HG02973 (cell line): ENCODE results near the gene HCN3.
"Not testable (repeated sequence)": the region's sequence is repeated elsewhere in the genome, so short reads cannot be mapped to it uniquely, and the experiment has no call there.

Experiments used
- ATAC-seq: cut with Tn5 transposase; IDR thresholded peaks from one replicate; pipeline ENCODE4 v1.9.1; 2021; ENCODE audit warnings: moderate library complexity; ENCODE audit not compliant: unreplicated experiment

The HCN3 gene

DNA sequence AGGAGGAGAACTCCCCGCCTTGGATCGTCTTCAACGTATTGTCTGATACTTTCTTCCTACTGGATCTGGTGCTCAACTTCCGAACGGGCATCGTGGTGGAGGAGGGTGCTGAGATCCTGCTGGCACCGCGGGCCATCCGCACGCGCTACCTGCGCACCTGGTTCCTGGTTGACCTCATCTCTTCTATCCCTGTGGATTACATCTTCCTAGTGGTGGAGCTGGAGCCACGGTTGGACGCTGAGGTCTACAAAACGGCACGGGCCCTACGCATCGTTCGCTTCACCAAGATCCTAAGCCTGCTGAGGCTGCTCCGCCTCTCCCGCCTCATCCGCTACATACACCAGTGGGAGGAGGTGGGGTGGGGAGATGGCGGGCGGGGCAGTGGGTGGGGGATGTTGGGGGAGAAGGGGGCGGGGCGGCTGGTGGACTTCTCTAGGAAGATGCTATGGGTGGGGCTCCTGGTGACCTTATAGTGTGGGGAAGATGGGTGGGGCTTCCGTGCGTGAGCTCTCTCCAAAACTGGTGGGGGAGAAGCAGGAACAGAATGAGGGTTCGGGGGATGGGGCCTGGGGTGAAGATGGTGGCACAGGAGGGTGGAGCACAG lies 5.3 kb downstream of the HCN3 start:
- no peak for ATAC-seq

DNA sequence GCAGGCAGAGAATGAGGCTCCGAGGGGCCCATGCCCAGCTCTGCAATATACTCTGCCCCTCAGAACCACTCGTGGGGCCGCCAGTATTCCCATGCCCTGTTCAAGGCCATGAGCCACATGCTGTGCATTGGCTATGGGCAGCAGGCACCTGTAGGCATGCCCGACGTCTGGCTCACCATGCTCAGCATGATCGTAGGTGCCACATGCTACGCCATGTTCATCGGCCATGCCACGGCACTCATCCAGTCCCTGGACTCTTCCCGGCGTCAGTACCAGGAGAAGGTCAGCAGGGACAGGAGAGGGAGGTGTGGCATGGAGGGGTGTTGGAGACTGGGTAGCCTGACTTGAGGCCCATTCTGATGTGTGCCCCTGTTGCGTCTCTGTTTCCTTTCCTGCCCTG lies 7.2 kb downstream of the HCN3 start:
- no peak for ATAC-seq

DNA sequence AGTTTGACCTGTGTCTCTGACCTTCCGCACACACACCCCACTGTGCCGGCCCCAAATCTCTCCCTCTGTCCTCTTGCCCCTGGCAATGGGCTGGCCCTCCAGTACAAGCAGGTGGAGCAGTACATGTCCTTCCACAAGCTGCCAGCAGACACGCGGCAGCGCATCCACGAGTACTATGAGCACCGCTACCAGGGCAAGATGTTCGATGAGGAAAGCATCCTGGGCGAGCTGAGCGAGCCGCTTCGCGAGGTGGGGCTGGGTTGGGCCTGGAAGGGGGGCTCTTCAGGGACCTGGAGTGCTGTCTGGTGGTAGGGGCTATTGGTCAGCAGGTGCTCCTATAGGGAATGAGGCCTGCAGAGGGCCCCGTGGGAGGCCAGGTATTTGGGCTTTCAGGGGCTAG lies 7.8 kb downstream of the HCN3 start:
- ATAC-seq, result no peak

DNA sequence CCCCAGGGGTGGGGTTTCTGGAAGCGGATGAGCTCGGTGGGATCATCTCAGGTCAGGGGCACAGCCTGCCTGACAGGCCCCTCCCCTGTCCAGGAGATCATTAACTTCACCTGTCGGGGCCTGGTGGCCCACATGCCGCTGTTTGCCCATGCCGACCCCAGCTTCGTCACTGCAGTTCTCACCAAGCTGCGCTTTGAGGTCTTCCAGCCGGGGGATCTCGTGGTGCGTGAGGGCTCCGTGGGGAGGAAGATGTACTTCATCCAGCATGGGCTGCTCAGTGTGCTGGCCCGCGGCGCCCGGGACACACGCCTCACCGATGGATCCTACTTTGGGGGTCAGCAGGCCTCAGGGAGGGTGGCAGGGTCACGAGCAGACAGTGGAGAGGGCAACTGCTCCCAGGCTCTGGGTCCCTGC lies 8.4 kb downstream of the HCN3 start:
- ATAC-seq, result no peak

DNA sequence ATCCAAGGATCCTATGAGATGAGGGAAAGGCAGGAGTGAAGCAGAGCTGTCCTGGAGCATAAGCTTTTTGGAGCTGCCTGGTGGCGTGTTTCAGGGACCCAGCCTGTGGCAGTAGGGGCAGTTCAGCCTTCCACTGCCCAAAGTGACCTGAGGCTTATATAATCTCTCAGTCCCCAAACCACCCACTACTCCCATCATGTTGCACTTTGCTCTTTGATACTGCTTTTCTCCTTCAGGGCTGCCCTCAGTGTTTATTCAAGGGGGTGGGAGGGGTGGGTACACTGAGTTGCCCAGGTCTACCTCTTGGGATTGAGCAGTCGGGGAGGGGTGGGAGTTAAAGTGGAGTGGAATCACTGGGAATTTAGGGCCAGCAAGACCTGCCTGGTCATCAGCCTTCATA lies 9.3 kb downstream of the HCN3 start:
- no peak for ATAC-seq

DNA sequence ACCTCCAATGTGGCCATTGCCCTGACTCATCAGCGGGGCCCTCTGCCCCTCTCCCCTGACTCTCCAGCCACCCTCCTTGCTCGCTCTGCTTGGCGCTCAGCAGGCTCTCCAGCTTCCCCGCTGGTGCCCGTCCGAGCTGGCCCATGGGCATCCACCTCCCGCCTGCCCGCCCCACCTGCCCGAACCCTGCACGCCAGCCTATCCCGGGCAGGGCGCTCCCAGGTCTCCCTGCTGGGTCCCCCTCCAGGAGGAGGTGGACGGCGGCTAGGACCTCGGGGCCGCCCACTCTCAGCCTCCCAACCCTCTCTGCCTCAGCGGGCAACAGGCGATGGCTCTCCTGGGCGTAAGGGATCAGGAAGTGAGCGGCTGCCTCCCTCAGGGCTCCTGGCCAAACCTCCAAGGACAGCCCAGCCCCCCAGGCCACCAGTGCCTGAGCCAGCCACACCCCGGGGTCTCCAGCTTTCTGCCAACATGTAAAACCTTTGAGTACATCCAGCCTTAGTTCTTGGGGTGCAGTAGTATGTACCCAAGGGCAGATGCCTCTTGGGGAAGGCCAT lies 10.8 kb downstream of the HCN3 start:
- ATAC-seq, result no peak

DNA sequence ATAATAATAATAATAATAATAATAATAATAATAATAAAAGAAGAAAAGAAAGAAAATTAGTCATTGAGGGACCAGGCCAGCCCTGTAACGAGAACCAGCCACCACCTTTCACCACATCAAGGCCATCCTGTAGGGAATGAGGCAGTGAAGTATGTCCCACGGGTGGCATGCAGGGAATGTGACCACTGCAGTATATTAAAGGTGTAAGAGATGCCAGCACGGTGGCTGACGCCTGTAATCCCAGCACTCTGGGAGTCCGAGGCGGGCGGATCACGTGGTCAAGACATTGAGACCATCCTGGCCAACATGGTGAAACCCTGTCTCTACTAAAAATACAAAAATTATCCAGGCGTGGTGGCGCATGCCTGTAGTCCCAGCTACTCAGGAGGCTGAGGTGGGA lies 13.7 kb downstream of the HCN3 start:
- ATAC-seq, result not testable (repeated sequence)

DNA sequence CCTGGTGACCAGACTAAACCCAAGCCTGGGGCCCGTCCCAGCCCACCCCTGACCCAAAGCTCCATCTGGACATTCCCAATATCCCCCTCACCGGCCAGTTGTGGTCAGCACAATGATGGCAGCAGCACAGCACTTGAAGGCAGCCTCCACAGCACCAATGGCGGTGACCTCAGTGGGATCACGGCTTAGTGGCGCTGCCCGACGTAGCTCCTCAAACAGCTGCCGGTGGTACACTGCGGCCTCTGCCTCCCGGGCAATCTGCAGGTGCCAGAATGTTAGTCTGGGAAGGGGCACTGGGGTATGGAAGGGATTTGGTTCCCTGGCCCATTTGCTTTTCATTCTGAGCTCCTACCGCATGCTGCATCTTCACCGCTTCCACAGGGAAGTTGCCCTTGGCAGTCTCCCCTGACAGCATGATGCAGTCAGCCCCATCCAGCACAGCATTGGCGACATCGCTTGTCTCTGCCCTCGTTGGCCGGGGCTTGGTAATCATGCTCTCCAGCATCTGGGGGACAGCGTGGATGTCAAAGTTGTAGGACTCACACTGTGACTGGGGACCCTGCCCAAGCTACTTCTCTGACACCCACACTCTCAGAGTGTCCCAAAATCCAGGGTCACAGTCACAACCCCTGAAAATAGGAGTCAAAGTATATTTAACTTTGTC lies 16.0 kb downstream of the HCN3 start:
- no peak for ATAC-seq

DNA sequence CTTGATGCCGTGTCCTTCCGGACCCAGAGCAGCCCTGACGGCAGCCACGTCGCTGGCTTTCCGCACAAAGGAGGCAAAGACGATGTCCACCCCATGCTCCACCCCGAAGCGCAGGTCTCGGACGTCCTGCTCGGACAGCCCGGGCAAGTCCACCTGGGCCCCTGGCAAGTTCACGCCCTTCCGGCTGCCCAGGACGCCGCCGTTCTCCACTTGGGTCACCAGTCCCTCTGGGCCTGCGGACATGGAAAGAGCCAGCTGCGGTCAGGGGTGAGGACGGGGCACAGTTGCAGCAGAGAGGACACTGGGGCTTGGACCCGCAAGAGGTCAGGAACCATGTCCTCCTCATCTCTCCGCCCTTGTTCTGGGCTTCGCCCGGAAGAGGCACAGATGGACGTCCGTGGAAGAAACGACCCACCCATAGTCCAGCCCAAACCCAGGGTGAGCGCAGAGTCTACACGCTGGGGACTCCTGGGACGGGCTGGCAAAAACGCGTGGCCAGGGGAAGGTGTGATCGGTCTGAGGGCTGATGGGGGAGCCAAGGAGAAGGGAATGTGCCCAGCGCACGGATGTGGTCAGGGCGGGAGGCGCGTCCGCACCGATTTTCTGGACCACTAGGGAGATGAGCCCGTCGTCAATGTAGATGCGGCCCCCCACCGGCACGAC lies 17.4 kb downstream of the HCN3 start:
- no peak for ATAC-seq

DNA sequence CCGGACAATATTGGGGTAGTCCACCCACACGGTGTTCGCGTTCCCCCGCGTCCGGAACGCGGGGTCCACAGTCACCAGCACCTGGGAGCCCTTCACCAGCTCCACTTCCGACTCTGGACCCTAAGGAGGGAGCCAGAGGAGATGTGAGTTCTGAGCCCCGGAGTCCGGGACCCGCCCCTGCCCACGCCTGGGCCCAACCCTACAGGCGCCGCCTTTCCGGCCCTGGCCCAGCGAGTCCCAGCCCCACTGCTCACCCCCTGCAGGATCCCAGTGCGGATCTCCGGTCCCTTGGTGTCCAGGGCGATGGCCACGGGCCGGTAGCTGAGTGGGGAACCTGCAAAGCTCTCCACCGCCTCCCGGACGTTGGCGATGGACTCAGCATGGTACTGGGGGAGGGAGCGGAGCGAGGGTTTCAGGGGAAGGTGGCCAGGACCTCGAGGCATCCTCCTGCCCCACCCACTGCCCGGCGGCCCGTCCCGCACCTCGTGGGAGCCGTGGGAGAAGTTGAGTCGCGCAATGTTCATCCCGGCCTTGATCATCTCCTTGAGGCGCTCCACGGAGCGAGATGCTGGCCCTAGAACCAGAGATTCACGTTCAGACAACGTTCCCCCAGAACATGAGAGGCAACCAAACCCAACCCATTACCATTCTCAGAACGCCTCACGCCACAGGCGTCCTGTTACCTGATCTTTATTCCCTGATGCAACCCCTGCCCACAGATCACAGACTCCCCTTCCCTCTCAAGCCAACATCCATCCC lies 18.1 kb downstream of the HCN3 start:
- no peak for ATAC-seq

DNA sequence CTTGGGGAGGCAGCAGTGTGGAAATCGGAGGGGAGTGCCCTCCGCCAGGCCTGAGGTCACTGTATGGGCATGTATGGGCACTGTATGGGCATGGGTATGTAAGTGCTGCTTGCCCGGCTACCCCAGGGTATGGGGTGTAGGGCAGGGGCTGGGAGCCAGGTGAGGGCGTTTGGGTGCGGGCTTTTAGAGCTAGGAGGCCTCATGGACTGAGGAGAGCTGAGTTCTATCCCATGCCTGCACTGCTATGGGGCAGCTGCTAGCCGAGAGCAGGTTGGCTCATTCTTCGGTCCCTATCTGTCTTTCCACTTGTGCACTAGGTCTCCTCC lies 18.6 kb downstream of the HCN3 start:
- ATAC-seq, result no peak

DNA sequence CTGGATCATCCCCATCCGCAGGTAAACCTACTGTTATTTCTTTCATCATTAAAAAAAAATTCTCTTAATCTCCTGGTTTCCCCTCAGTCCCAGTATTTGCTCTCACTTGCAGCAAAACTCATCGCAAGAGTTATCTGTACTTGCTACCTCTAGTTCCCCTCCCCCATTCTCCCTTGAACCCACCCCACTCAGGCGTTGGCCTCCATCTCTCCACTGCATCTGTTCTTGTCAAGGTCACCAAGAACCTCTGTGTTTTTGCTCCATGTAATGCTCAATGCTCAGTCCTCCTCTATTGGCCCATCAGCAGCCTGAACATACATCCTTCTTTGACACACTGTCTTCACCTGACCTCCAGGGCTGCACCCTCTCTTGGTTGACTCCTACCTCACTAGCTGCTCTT lies 19.4 kb downstream of the HCN3 start:
- ATAC-seq, result no peak

DNA sequence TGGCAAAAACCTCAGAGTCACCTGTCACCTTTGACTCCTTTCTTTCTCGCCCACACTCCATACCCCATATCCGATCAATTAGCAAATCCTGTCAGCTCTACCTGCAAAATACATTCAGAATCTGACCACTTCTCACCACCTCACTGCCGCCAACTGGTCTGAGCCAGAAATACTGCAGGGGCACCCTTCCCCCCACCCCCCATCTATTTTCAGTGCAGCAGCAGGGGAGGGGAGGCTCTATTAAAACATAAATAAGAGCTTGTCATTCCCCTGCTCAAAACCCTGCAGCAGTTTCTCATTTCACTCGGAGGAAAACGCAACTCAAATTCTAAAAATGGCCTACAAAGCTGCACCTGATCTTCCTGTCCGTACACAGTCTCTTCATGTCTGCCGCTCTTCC lies 20.1 kb downstream of the HCN3 start:
- no peak for ATAC-seq

DNA sequence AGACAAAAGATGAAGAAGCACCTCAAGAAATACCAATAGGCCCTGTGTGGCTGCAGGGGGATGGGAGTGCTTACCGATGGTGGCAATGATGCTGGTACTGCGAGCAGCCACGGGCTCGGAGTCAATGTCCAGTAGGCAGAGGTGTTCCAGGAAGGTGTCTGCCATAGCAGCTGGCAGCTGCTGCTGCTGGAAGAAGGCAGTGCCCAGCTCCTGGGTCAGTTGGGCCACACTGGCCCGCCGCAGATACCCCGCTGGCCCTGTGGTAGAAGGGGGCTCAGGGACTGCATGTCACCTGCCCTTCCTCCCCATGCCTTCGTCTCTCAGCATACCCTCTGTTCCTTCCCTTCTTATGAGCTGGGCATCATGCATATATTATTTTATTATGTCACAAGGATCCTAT lies 22.8 kb downstream of the HCN3 start:
- no peak for ATAC-seq

DNA sequence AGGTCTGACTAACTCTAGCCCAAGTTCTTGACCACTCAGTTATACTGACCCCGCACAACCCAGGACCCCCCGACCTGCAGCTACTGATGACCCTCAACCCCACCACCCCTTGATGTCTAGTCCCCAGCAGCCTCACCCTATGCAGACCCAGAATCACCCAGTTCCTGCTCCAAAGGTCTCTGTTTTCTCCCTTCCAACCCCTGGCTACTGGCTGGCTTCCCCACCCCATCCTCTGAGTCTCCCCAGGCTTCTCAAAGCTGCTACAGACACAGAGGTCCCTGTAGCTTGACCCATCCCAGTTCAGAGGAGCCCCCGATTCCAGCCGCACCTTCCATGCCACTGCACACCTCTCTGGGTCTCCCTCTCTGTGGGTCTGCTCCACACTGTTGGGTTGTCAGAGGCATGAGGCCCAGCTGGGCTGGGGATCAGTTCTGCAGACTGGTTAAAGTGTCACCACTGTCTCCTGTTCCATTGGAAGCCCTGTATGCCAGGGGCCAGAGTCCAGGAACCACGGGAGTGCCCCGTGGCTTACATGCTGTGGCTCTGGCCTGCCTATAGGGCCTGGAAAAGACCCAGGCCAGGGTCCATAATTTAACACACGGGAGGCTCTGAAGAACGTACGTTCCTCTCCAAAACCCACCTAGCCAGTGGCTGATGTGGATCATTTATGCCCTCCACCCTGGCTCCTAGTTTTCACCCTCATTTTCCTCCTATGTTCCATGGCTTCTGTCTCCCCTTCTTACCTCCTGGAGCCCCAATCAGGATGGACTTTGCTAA lies 23.5 kb downstream of the HCN3 start:
- no peak for ATAC-seq

DNA sequence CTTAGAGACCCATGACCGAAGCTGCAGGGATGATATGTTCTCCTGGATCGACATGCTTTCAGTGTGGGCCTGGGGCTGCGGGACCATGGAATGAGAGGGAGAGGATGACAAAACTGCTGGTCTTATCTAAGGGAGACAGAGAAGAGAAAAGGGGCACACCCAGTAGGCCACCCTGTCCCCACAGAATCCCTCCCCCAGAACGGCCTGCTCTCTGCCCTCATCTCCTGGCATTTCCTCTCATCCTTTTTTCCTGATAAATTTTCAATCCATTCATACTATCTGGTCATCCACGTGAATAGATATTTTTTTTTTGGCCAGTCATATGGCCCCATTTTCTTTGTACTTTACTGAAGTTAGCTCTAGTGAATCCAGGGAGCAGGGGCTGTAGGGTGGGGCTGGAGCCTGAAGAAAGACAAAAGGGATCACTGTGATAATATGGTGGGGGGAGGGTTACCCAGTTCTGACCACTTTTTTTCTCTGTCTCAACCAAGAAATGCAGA lies 24.1 kb downstream of the HCN3 start, which contains the start of gene PKLR:
TSS of gene PKLR (minus strand) at position 97 of the 500 bp plus-strand sequence. CDS start at position 54, 43 bp downstream.
- no peak for ATAC-seq

DNA sequence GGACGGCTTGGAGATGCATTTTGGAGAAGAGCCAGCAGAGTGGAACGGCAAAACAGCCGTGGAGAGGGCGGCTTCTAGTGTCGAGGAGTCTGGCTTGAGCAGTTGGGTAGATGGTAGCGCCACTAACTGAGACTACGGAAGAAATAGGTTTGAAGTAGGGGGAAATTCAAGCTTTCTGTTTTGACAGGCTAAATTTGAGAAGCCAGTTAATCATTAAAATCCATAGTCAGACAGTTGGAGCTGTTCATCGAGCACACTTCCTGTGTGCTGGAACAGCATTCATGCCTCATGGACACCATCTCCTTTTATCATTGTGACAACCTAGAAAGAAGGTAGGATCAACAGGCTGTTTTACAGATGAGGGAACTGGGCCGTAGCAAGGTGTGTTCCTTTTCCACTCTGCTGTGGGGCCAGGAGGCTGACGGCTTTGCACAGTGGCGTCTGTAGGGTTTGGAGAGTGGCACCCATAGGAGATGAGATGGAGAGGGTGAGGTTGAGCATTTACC lies 27.3 kb downstream of the HCN3 start:
- ATAC-seq, result no peak

DNA sequence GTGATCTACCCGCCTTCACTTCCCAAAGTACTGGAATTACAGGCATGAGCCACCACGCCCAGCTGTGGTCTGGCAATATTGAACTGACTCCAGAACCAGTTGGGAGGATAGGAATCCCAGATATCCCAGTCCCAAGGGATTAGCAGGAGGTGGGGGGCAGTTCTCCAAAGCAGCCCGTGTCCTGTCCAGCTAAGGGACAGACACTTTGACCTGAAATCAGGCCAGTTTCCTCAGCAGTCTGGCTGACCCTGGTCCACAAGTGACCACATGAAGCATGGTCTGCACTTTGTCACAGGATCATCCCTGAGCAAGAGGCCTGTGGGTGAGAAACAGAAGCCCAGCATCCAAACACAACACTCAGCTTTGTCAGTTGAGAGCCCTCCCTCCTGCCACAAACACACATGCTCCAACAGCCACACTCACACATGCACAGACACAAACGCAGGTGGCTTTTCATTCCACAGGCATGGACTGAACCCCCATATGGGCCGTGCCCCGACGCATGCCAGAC lies 28.7 kb downstream of the HCN3 start:
- no peak for ATAC-seq

DNA sequence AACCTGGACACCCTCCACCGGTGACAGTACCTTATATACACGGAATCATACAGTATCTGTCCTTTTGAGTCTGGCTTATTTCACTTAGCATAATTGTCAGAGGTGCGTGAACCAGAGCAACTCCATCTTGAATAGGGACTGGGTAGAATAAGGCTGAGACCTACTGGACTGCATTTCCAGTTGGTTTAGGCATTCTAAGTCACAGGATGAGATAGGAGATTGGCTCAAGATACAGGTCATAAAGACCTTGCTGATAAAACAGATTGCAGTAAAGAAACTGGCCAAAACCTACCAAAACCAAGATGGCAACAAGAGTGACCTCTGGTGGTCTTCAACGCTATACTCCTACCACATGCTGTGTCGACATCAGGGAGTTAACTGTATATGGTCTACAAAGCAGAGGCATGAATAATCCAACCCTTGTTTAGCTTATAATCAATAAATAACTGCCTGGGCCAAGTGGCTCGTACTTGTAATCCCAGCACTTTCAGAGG lies 30.0 kb downstream of the HCN3 start:
- no peak for ATAC-seq
